Spinal cord (tissue), 10 donors: ENCODE results near the gene TFF2. TPM values are rescaled to one million over a fixed set of nuclear protein-coding genes. Genes with fewer than 3 reads are reported as not detected.
A peak's percentile ranks its signal among the peaks of the same experiment; 100 is the strongest.

ENCODE experiments used
- DNase-seq, 6 donors: peaks; one replicate each; pipeline versions ENCODE4 v3.0.0 to v3.0.0-alpha.2; 2013 to 2015; ENCODE audit warnings: low spot score in 6 of 6, low read depth in 4 of 6
- H3K27ac ChIP-seq: one replicate; pipeline ENCODE4 v1.5.1; 2013; ENCODE audit warnings: low read depth, low read length, control low read depth
- H3K27me3 ChIP-seq: one replicate; pipeline ENCODE4 v1.6.1; 2013; ENCODE audit warnings: low read length; ENCODE audit not compliant: control insufficient read depth, insufficient read depth
- H3K36me3 ChIP-seq: one replicate; pipeline ENCODE4 v1.6.1; 2013; ENCODE audit warnings: low read length; ENCODE audit not compliant: control insufficient read depth, insufficient read depth
- H3K4me1 ChIP-seq: one replicate; pipeline ENCODE4 v1.6.1; 2013; ENCODE audit warnings: low read length; ENCODE audit not compliant: control insufficient read depth, insufficient read depth
- H3K4me3 ChIP-seq: one replicate; pipeline ENCODE4 v1.5.1; 2013; ENCODE audit warnings: low read depth, low read length, control low read depth
- H3K9me3 ChIP-seq: one replicate; pipeline ENCODE4 v1.6.1; 2013; ENCODE audit warnings: low read length; ENCODE audit not compliant: control insufficient read depth, insufficient read depth
- WGBS: methylation state at CpG from one replicate; pipeline ENCODE4 v1.1.5; 2013; ENCODE audit warnings: missing lambda C conversion rate; ENCODE audit not compliant: insufficient coverage; 5-methylcytosine and 5-hydroxymethylcytosine counted together
- polyA plus RNA-seq, 2 donors: library from polyadenylated mRNA; unstranded; fragments of 120-200 nt; gene quantifications; one replicate each; pipeline ENCODE4 v1.2.1, GENCODE V29; 2013; ENCODE audit not compliant: insufficient read length in 2 of 2
- total RNA-seq, 2 donors: library from RNA; depleted of rRNA in 1 of 2; stranded (reverse); fragments of 120-200 nt in 1 of 2; fragments of >200 nt in 1 of 2; gene quantifications; one replicate each; pipeline versions ENCODE4 v1.2.3 to v1.2.4, GENCODE V29; 2013 to 2014
- donor health status: healthy.

The TFF2 gene
- total and polyA plus RNA-seq, 4 donors, result not detected

DNA sequence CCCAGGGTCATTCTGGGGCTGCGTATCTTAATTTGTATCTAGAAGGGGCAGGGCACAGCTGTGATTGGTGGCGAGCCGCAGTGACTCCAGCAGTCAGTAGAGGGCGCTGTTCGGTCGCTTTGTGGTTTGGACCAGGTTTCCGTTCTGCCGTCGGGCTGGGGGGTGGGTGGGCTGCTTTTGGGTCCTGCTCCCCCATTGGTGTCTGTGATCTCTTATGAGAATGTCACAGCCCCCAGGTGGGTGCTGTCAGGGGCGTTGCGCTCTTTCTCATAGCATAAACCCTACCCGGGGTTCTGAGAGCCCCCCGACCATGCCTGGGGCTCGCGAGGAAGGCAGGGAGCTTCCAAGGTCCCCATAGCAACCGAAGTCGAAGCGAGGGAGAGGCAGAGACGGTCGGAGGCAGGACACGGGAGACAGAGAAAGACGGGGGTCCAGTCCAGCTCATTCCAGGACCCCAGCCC, 41.0 kb downstream of the TFF2 start:
- Histone ChIP-seq H3K27me3 (no peaks in the 10 kb centered on the region), H3K4me1 (peaks cover 44% of the 10 kb centered on the region), H3K9me3 (no peaks in the 10 kb centered on the region), H3K4me3 (no peak overlapping the region), H3K36me3 (peaks cover 2% of the 10 kb centered on the region), H3K27ac (no peak overlapping the region)
- 3% methylated on average over 22 of the region's 22 CpGs for WGBS
- DNase-seq, result peak in 4 of 6 donors; percentile 40 to 89 (median 65)

DNA sequence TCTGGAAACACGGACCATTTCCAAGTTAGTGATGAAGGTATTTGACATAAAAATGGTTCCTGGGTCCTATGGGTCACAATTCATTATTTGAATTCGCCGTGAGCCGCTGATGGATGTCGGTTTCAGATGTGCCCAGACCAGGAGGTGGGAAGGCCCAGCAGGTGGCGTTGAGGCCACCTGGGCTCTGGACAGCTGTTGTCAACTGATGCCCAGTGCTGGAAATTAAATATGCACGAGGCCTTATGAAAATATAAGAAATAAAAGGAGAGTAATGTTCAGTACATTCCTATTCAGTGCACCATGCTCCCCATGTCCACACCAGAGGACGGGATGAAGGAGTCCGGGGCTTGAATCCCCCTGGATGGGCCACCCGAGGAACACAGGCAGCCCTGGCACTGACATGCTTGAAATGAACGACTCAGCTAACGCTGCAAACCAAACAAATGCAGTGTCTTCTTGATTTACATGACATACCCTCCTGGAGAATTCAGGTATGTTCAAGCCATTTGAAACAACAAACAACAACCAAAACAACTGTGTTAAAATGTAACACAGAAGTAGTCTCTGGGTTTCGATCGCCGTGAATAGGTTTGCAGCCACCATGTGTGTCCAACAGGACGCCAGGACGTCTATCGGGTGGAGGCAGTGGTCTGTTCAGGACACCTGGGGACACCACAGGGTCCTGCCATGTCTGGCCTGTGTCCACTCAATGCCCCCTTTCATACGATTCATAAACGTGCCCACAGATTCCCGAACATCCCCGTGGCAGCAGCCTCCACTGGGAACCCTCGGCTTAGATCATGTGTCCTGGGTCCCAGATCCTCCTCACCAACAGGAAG, 41.7 kb downstream of the TFF2 start:
- H3K27me3 ChIP-seq, result no peaks in the 10 kb centered on the region
- 65% methylated on average over 18 of the region's 23 CpGs for WGBS
- H3K9me3 ChIP-seq, result no peaks in the 10 kb centered on the region
- no peak overlapping the region for H3K4me3 ChIP-seq
- H3K4me1 ChIP-seq, result peaks cover 44% of the 10 kb centered on the region
- H3K36me3 ChIP-seq, result peaks cover 2% of the 10 kb centered on the region
- no peak for DNase-seq
- H3K27ac ChIP-seq, result no peak overlapping the region

DNA sequence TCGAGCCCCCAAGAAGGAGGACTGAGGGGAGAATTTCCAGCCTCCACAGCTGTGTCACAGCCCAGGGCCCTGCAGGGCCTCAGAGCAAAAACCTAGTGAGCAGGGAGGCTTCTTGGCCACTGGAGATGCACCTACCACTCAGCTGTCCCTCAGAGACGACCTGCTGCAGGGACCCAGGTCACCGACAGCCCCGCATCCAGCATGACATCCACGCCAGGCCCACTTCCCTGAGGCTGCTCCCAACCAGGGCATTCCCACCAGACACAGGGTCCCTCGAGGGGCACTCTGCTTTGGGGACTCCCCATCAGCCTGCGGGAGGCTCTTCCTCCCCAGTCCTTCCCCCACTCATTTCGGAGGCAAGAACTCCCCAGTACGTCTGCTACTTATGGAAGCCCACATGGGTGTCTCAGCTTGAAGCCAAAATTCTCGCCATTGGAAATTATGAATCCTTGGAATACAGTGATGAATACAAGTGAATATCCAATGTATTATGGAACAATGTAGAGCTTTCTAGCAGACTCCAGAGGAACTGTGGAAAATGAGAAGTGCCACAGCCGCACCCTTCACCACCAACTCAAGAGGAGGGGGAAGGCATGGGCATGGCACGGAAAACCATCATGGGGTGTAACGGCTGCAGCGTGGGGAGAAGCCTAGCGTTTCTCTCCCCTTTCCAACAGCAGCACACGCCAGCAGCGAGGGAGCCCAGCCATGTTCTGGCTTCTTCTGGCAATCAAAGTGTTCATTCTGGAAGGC, 42.5 kb downstream of the TFF2 start:
- Histone ChIP-seq H3K4me3 (no peak overlapping the region), H3K27me3 (no peaks in the 10 kb centered on the region), H3K36me3 (peaks cover 2% of the 10 kb centered on the region), H3K9me3 (no peaks in the 10 kb centered on the region), H3K27ac (no peak overlapping the region), H3K4me1 (peaks cover 38% of the 10 kb centered on the region)
- DNase-seq, result no peak
- WGBS, result 85% methylated on average over 12 of the region's 17 CpGs

DNA sequence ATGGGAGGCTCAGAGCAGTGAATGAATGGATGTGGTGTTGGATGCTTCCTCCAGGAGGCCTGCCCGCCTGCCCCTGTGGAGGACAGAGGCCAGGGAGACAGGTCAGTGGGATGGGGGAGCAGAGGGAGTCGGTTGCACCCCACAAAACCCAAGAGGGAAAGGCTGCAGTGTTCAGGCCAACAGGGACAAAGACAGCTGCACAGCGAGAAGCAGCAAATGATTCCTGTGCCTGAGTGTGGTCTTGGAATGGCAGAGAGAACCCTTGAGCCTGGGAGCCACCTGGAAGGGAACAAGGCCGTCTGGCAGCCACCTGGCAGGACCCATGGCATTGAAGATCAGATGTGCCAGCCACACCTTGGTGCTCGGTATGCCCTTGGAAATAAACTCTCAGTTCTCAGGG, 43.7 kb downstream of the TFF2 start:
- H3K27me3 ChIP-seq, result no peaks in the 10 kb centered on the region
- no peaks in the 10 kb centered on the region for H3K9me3 ChIP-seq
- H3K4me1 ChIP-seq, result peaks cover 36% of the 10 kb centered on the region
- H3K27ac ChIP-seq, result no peak overlapping the region
- 82% methylated on average over 5 of the region's 5 CpGs for WGBS
- peaks cover 2% of the 10 kb centered on the region for H3K36me3 ChIP-seq
- no peak overlapping the region for H3K4me3 ChIP-seq
- DNase-seq, result no peak

DNA sequence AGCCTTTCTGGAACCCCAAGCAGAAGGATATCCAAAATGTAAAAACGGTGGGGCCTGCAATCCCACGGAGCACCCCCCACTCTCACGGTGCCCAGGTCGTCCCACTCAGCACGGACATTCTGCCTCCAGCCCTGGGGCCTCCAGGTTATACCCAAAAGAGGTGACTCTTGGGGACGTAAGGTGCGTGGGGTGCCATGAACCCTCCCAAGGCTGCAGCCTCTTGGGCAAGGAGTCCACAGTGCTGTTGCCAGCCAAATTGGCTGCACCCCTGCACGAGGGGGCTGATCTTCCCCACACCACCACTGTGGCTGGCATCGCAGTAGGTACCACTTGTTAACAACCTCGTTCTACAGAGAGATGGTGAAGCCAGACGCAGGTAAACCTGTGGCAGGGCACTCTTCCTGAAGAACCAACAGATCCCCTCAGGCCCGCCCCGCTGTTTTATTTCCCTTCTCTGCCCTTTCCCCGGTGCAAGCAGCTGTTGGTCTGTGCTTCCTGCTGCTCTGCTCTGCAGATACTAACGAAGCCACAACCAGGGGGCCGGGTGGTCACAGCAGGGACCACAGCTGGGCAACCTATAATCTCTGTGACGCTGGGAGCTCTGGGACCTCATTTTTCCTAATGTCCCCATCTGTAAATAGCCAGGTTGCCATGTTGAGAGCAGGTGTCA, 44.3 kb downstream of the TFF2 start:
- no peaks in the 10 kb centered on the region for H3K9me3 ChIP-seq
- WGBS, result 79% methylated on average over 17 of the region's 17 CpGs
- H3K27me3 ChIP-seq, result no peaks in the 10 kb centered on the region
- no peak for DNase-seq
- peaks cover 2% of the 10 kb centered on the region for H3K36me3 ChIP-seq
- peaks cover 38% of the 10 kb centered on the region for H3K4me1 ChIP-seq
- no peak overlapping the region for H3K4me3 ChIP-seq
- H3K27ac ChIP-seq, result no peak overlapping the region

DNA sequence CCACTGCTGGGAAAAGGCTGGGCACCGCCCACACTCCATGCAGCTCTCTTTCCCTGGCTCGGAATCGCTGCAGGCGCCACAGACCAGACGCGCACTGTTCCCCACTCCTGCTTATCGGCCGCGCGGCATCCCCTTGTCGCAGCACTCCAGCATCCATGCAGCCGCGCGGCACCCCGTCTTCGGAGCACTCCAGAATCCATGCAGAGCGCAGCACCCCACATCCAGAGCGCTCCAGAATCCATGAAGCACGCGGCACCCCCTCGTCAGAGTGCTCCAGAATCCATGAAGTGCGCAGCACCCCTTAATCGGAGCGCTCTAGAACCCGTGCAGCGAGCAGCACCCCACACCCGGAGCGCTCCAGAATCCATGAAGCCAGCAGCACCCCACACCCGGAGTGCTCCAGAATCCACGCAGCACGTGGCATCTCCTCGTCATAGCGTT, 45.1 kb downstream of the TFF2 start:
- Histone ChIP-seq H3K4me1 (peaks cover 40% of the 10 kb centered on the region), H3K4me3 (no peak overlapping the region), H3K9me3 (no peaks in the 10 kb centered on the region), H3K36me3 (peaks cover 5% of the 10 kb centered on the region), H3K27ac (no peak overlapping the region), H3K27me3 (no peaks in the 10 kb centered on the region)
- 95% methylated on average over 32 of the region's 33 CpGs for WGBS
- DNase-seq, result no peak

DNA sequence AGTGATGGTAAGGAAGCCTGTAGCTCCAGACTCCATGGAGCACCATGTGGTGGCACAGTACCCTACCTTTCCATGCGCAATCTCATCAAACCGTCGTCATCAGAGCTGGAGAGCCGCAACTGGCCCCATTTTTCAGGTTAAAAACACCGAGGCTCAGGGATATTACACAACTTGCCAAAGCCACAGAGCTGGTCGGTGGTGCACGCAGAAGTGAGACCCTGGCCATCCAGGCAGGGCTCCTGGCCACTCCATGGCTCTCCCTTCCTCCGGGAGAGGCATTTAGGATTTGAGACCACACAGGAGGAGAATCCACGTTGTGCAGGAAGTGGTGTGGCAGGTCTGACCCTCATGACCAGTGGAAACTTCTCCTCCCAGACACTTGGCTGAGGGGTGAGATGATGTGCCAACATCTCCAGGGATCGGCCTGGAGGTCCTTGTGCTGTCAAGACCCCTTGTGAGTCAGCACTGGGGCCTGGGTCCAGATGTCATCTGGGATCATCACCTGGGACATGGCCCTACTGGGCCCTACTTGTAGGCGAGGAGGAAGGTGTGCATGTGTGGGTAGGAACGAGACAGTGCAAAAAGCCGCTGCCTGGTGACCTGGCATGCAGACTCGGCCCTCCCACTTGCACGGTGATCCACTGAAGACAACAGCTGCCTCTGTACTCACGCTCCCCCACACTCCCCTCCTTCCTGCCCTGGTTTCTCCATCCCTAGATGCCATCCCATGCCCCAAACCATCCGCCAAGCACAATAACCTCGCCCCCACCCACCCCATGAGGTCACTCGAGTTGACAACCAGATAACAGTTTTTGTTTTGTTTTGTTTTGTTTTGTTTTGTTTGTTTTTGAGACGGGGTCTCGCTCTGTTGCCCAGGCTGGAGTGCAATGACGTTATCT, 46.0 kb downstream of the TFF2 start:
- Histone ChIP-seq H3K27ac (no peak overlapping the region), H3K27me3 (no peaks in the 10 kb centered on the region), H3K36me3 (peaks cover 6% of the 10 kb centered on the region), H3K4me3 (no peak overlapping the region), H3K4me1 (peaks cover 31% of the 10 kb centered on the region), H3K9me3 (no peaks in the 10 kb centered on the region)
- WGBS, result 86% methylated on average over 15 of the region's 22 CpGs
- no peak for DNase-seq

DNA sequence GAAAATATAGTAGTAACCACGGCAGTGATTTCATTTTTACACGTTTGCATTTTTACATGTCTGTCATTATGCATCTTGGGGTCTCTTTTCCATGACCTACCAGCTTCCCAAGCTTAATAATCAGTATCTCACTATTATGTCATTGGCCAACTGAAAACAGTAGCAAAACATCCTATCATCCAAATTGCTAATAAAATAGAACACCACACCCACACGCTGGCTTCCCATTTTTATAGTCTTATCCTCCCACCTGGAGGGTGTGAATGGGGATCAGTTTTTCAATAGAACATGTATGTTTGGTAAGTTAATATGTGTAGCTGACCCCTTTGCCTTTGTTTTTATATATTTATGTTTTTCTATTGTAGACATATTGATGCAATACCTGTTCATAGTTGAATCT, 47.4 kb downstream of the TFF2 start:
- Histone ChIP-seq H3K36me3 (peaks cover 9% of the 10 kb centered on the region), H3K4me1 (peaks cover 18% of the 10 kb centered on the region), H3K9me3 (no peaks in the 10 kb centered on the region), H3K4me3 (no peak overlapping the region), H3K27ac (no peak overlapping the region), H3K27me3 (no peaks in the 10 kb centered on the region)
- WGBS, result no CpG with 5 or more reads among the region's 3 CpGs
- no peak for DNase-seq

DNA sequence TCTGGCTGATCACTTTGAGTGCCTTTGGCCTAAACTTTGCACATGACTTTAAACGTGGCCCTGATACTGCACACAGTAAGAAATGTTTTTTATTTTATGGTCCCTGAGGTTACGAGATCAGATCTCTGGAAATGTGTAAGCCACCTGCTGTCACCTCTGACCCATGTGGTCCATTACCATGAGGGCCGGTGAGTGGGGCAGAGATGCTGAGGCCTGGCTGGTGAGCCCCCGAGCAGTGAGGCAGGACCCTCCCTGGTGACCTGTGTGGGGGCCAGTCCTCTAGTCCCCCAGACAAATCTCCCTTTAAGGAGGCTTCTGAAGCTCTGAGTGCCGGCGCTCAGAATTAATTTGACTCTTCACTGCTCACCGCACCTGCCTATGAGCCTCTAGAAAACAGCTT, 48.0 kb downstream of the TFF2 start:
- Histone ChIP-seq H3K36me3 (peaks cover 9% of the 10 kb centered on the region), H3K27me3 (no peaks in the 10 kb centered on the region), H3K27ac (no peak overlapping the region), H3K9me3 (no peaks in the 10 kb centered on the region), H3K4me3 (no peak overlapping the region), H3K4me1 (peaks cover 18% of the 10 kb centered on the region)
- WGBS, result 58% methylated on average over 7 of the region's 7 CpGs
- no peak for DNase-seq
